K562 (cell line): Measurements from ENCODE around the gene RGL2. TPM values are rescaled to one million over a fixed set of nuclear protein-coding genes. Genes with fewer than 3 reads are reported as not detected.
A peak's percentile ranks its signal among the peaks of the same experiment; 100 is the strongest.

Experiments used
- ARID1B ChIP-seq: fragments of 450-650 bp; IDR thresholded peaks from 2 replicates; pipeline ENCODE4 v1.6.1; 2016; ENCODE audit warnings: antibody characterized with exemption, mild to moderate bottlenecking, inconsistent platforms
- CHAMP1 ChIP-seq: fragments of 450-650 bp; IDR thresholded peaks from 2 replicates; pipeline ENCODE4 v1.6.1; 2016; ENCODE audit warnings: mild to moderate bottlenecking
- KDM5B ChIP-seq: fragments of 200-600 bp; sonication (generic); IDR thresholded peaks from 2 replicates; pipeline ENCODE4 v1.6.1; 2012; ENCODE audit warnings: low read depth, mild to moderate bottlenecking, moderate library complexity, low read length, control low read depth, inconsistent platforms; ENCODE audit not compliant: insufficient replicate concordance
- MAX ChIP-seq: sonication (generic); formaldehyde crosslinking; IDR thresholded peaks from 2 replicates; pipeline ENCODE4 v1.9.0; 2022; ENCODE audit warnings: mild to moderate bottlenecking, missing genetic modification reagents
- ZNF445 ChIP-seq: fragments of 250-450 bp; sonication (Bioruptor Pico); IDR thresholded peaks from 2 replicates; pipeline ENCODE4 v1.4.0; 2020; ENCODE audit warnings: low read depth, mild to moderate bottlenecking, moderate library complexity
- polyA plus RNA-seq, 8 experiments: library from polyadenylated mRNA; depleted of rRNA in 4 of 8; stranded (reverse) in 5 of 8; unstranded in 3 of 8; fragments of >200 nt; fragmentation: Nextera tagmentation in 2 of 8; fragmentation: Illumina TruSeq in 1 of 8; extraction: Ambion mirVana in 2 of 8; extraction: Trizol in 1 of 8; gene quantifications; 2 replicates each; pipeline versions ENCODE4 v1.2.1 to v1.2.3, GENCODE V29; 2011 to 2014; ENCODE audit warnings: inconsistent platforms in 1 of 8, missing spikeins in 1 of 8
- total RNA-seq, 7 experiments: library from RNA; depleted of rRNA in 6 of 7; stranded (reverse); fragments of >200 nt in 6 of 7; fragmentation: Illumina TruSeq in 2 of 7; extraction: Trizol in 2 of 7; gene quantifications; 2 replicates each; pipeline versions ENCODE4 v1.2.1 to v1.2.3, GENCODE V29; 2011 to 2021; ENCODE audit warnings: low replicate concordance in 1 of 7
- TF ChIP-seq, protein P1 (sequence below), 2 experiments: fragments of 450-650 bp in 1 of 2; sonication (generic) in 1 of 2; formaldehyde crosslinking in 1 of 2; IDR thresholded peaks; 2 replicates each; pipeline versions ENCODE4 v1.7.1 to v1.9.0; 2016 to 2022; ENCODE audit warnings: inconsistent platforms in 1 of 2, mild to moderate bottlenecking in 1 of 2, missing genetic modification reagents in 1 of 2
- TF ChIP-seq, protein P2 (sequence below): fragments of 250-450 bp; sonication (Bioruptor Pico); IDR thresholded peaks from 2 replicates; pipeline ENCODE4 v1.8.0; 2021; ENCODE audit warnings: moderate library complexity, mild to moderate bottlenecking, inconsistent platforms

RGL2 gene
- total and polyA plus RNA-seq, 9 of the 15 experiments (the other 6 are each of a cell fraction or from before 2014, with no cell fraction given), result 1.8 to 57.1 (median 19.5) TPM

DNA sequence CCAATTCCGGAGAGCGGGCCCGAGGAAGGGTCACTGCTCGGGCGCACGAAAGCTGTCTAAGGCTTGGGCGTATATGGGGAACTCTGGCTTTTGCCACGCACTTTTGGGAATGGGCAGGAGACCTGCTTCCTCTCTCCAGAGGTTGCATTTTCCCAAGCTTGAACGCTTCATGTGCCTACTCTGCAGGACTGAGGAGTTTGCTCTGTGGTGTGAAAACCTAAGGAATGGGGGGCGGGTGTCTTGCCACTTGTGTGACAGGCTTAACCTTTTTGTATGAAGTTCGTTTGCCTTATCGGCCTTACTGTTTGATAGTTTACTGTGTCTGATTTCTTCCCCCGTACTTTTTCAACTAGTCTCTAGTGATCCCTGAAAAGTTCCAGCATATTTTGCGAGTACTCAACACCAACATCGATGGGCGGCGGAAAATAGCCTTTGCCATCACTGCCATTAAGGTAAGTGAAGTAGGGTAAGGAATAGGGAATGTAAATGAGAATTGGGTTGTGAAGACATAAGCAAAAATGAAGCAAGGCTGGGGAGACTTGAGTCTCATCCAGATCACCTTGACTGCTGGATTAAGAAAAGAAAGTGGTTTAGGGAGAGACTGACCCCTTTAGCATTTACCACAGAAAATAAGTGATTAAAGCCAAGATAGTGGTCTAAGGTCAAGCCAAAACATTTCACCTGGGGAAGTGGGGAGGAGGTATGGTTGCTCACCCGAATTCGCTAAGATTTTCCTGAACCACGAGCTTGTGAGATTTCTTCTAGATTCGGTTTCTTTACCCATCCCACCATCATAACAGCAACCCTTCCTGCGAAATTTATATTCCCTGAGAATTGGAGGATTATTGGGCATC lies 26.2 kb downstream of the RGL2 start (continued):
- TF ChIP-seq, protein P1, sequence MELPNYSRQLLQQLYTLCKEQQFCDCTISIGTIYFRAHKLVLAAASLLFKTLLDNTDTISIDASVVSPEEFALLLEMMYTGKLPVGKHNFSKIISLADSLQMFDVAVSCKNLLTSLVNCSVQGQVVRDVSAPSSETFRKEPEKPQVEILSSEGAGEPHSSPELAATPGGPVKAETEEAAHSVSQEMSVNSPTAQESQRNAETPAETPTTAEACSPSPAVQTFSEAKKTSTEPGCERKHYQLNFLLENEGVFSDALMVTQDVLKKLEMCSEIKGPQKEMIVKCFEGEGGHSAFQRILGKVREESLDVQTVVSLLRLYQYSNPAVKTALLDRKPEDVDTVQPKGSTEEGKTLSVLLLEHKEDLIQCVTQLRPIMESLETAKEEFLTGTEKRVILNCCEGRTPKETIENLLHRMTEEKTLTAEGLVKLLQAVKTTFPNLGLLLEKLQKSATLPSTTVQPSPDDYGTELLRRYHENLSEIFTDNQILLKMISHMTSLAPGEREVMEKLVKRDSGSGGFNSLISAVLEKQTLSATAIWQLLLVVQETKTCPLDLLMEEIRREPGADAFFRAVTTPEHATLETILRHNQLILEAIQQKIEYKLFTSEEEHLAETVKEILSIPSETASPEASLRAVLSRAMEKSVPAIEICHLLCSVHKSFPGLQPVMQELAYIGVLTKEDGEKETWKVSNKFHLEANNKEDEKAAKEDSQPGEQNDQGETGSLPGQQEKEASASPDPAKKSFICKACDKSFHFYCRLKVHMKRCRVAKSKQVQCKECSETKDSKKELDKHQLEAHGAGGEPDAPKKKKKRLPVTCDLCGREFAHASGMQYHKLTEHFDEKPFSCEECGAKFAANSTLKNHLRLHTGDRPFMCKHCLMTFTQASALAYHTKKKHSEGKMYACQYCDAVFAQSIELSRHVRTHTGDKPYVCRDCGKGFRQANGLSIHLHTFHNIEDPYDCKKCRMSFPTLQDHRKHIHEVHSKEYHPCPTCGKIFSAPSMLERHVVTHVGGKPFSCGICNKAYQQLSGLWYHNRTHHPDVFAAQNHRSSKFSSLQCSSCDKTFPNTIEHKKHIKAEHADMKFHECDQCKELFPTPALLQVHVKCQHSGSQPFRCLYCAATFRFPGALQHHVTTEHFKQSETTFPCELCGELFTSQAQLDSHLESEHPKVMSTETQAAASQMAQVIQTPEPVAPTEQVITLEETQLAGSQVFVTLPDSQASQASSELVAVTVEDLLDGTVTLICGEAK (IDR thresholded peaks at IDR 0.05), result no peak
- TF ChIP-seq, protein P1 (CRISPR knock-in tag; IDR thresholded peaks at IDR 0.05), result no peak
- TF ChIP-seq MAX (CRISPR knock-in tag), result peak; percentile 20; the same call in 1 of the 2 replicates
- no peak for TF ChIP-seq ZNF445 (CRISPR knock-in tag)
- TF ChIP-seq, protein P2, sequence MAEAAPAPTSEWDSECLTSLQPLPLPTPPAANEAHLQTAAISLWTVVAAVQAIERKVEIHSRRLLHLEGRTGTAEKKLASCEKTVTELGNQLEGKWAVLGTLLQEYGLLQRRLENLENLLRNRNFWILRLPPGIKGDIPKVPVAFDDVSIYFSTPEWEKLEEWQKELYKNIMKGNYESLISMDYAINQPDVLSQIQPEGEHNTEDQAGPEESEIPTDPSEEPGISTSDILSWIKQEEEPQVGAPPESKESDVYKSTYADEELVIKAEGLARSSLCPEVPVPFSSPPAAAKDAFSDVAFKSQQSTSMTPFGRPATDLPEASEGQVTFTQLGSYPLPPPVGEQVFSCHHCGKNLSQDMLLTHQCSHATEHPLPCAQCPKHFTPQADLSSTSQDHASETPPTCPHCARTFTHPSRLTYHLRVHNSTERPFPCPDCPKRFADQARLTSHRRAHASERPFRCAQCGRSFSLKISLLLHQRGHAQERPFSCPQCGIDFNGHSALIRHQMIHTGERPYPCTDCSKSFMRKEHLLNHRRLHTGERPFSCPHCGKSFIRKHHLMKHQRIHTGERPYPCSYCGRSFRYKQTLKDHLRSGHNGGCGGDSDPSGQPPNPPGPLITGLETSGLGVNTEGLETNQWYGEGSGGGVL (CRISPR knock-in tag), result no peak
- TF ChIP-seq KDM5B, result no peak
- TF ChIP-seq CHAMP1, result no peak
- TF ChIP-seq ARID1B, result no peak
